ENCODE measurements around the gene SERINC4.

DNA sequence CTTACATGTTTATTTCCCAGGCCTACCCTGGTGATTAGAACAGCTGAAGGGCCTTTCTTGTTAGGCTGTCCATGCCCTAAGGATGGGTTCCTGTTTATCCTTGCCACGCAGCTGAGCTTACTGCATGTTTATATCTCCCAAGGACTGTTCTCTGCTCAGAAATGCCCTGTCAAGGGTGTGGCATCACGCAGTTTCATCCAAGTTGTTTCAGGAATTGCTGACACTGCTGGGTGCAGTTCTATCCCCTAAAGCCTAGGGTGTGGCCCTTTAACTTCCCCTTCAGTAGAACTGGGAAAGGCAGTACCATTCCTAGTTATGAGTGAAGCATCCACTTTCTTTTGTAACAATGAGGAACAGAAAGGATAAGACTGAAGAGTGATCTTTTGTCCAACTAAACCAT lies 28.2 kb downstream of the SERINC4 start:
- TF ChIP-seq CTCF (IDR thresholded peaks at IDR 0.05) (no peak), ZFX (IDR thresholded peaks at IDR 0.05; ENCODE audit: borderline replicate concordance) (no peak)

Data from 22Rv1 (cell line).